ENCODE results near the gene GPR62. TPM values are rescaled to one million over a fixed set of nuclear protein-coding genes. Genes with fewer than 3 reads are reported as not detected.

Gene GPR62
- total RNA-seq, 1 experiment from 2014 or later: not detected

- POLR2A ChIA-PET (ENCODE audit: unreplicated experiment): interaction anchor here (0.7 to 1.3 kb wide), 6 partner anchors 9 to 69 kb away, joined by 3 to 10 read pairs (median 4); partner anchors contain the start of genes ABHD14B, RPL29 and RRP9
- Histone ChIP-seq H3F3A (ENCODE audit: low read length, unreplicated experiment) (no peaks in the 10 kb centered on the region), H2AFZ (ENCODE audit: low read length) (peak overlapping the region; percentile 69), H3K27me3 (ENCODE audit: low read length) (no peaks in the 10 kb centered on the region), H3K9me2 (replicated peaks; ENCODE audit: low read length) (no peaks in the 10 kb centered on the region), H3K79me2 (ENCODE audit: low read length) (peaks cover 26% of the 10 kb centered on the region), H3K36me3 (ENCODE audit: low read depth, low read length) (no peaks in the 10 kb centered on the region), H3K4me1 (ENCODE audit: insufficient read depth, low read length) (peaks cover 20% of the 10 kb centered on the region), H3K9me3 (ENCODE audit: low read length) (no peaks in the 10 kb centered on the region), H3K27ac (ENCODE audit: low read length) (peak overlapping the region; percentile 79), H4K20me1 (ENCODE audit: low read length) (no peaks in the 10 kb centered on the region), H3K4me3 (ENCODE audit: low read length) (peak overlapping the region; percentile 64), H3K4me2 (ENCODE audit: low read length) (peak overlapping the region; percentile 88), H3K9ac (ENCODE audit: low read length) (peak overlapping the region; percentile 89)
- no peak for ATAC-seq
- intact Hi-C loops (cut with micrococcal nuclease): loop anchor here (1.0 to 2.0 kb wide), 2 partner anchors 15 to 41 kb away; partner anchors contain the start of gene PARP3
- no peak for DNase-seq
- CTCF ChIA-PET: interaction anchor here (0.5 to 1.9 kb wide), 4 partner anchors 10 to 42 kb away, joined by 3 to 13 read pairs (median 7); partner anchors contain the start of genes ABHD14B, PCBP4 and RRP9
- TF ChIP-seq EZH2phosphoT487 (IDR thresholded peaks at IDR 0.05; ENCODE audit: borderline replicate concordance, low read length) (no peak), CTCF (conservative IDR thresholded peaks at IDR 0.05; ENCODE audit: low read depth, low read length) (no peak)
- BruUV-seq (replicated peaks): TSS peak; percentile 93
Measured at GRCh38 chr3:51983578-51984268, 28.5 kb downstream of the GPR62 start.

GRCh38 chr3:51984269-51984647 lies 29.1 kb downstream of the GPR62 start:
- CTCF ChIA-PET: no interaction called here
- H3K9me3 ChIP-seq (ENCODE audit: low read length): no peaks in the 10 kb centered on the region
- no peak for TF ChIP-seq EZH2 (IDR thresholded peaks at IDR 0.05; ENCODE audit: low read length, unreplicated experiment)
- TF ChIP-seq CTCF (conservative IDR thresholded peaks at IDR 0.05; ENCODE audit: low read depth, low read length): no peak
- no peak for TF ChIP-seq EZH2phosphoT487 (IDR thresholded peaks at IDR 0.05; ENCODE audit: borderline replicate concordance, low read length)
- POLR2A ChIA-PET (ENCODE audit: unreplicated experiment): interaction anchor here (1.0 kb wide), 1 partner anchor 8 kb away, joined by 3 read pairs; no protein-coding TSS in a partner anchor
- no peaks in the 10 kb centered on the region for H3K9me2 ChIP-seq (replicated peaks; ENCODE audit: low read length)
- peaks cover 26% of the 10 kb centered on the region for H3K79me2 ChIP-seq (ENCODE audit: low read length)
- H3F3A ChIP-seq (ENCODE audit: low read length, unreplicated experiment): no peaks in the 10 kb centered on the region
- H3K27ac ChIP-seq (ENCODE audit: low read length): no peak overlapping the region
- no peaks in the 10 kb centered on the region for H3K27me3 ChIP-seq (ENCODE audit: low read length)
- H2AFZ ChIP-seq (ENCODE audit: low read length): no peak overlapping the region
- intact Hi-C loops (cut with micrococcal nuclease): no loop called here
- H3K9ac ChIP-seq (ENCODE audit: low read length): no peak overlapping the region
- peaks cover 20% of the 10 kb centered on the region for H3K4me1 ChIP-seq (ENCODE audit: insufficient read depth, low read length)
- H3K36me3 ChIP-seq (ENCODE audit: low read depth, low read length): no peaks in the 10 kb centered on the region
- peak overlapping the region; percentile 88 for H3K4me2 ChIP-seq (ENCODE audit: low read length)
- no peaks in the 10 kb centered on the region for H4K20me1 ChIP-seq (ENCODE audit: low read length)
- DNase-seq (no peak), ATAC-seq (no peak)
- BruUV-seq (replicated peaks): no TSS peak
- H3K4me3 ChIP-seq (ENCODE audit: low read length): peak overlapping the region; percentile 64; the same call in 1 of the 2 replicates

GRCh38 chr3:51985063-51985462 lies 29.9 kb downstream of the GPR62 start:
- ChIA-PET CTCF (no interaction called here), POLR2A (ENCODE audit: unreplicated experiment) (no interaction called here)
- Histone ChIP-seq H2AFZ (ENCODE audit: low read length) (no peak overlapping the region), H3K9ac (ENCODE audit: low read length) (no peak overlapping the region), H4K20me1 (ENCODE audit: low read length) (no peaks in the 10 kb centered on the region), H3K4me3 (ENCODE audit: low read length) (no peak overlapping the region), H3K36me3 (ENCODE audit: low read depth, low read length) (no peaks in the 10 kb centered on the region), H3K4me1 (ENCODE audit: insufficient read depth, low read length) (peaks cover 20% of the 10 kb centered on the region), H3K27ac (ENCODE audit: low read length) (no peak overlapping the region), H3F3A (ENCODE audit: low read length, unreplicated experiment) (no peaks in the 10 kb centered on the region), H3K9me3 (ENCODE audit: low read length) (no peaks in the 10 kb centered on the region), H3K27me3 (ENCODE audit: low read length) (no peaks in the 10 kb centered on the region), H3K9me2 (replicated peaks; ENCODE audit: low read length) (no peaks in the 10 kb centered on the region), H3K4me2 (ENCODE audit: low read length) (no peak overlapping the region), H3K79me2 (ENCODE audit: low read length) (peaks cover 26% of the 10 kb centered on the region)
- intact Hi-C loops (cut with micrococcal nuclease): no loop called here
- DNase-seq: no peak
- no TSS peak for BruUV-seq (replicated peaks)
- TF ChIP-seq EZH2phosphoT487 (IDR thresholded peaks at IDR 0.05; ENCODE audit: borderline replicate concordance, low read length): no peak
- TF ChIP-seq EZH2 (IDR thresholded peaks at IDR 0.05; ENCODE audit: low read length, unreplicated experiment): no peak
- TF ChIP-seq CTCF (conservative IDR thresholded peaks at IDR 0.05; ENCODE audit: low read depth, low read length): no peak
- no peak for ATAC-seq
